Activated CD8-positive, alpha-beta T cell treated with anti-CD3 and anti-CD28 coated beads, Interleukin-2, amount 10 ng/mL, durations not matched to agents 7 days and 5 days (primary cell): Measurements from ENCODE around the gene KCNIP4. TPM values are rescaled to one million over a fixed set of nuclear protein-coding genes. Genes with fewer than 3 reads are reported as not detected.

Experiments used
- ATAC-seq: fragments of 150-1000 bp; cut with Tn5 transposase; one replicate; pipeline ENCODE4 v1.10.0; 2021; ENCODE audit warnings: moderate library complexity
- CTCF ChIA-PET: fragments of 350-600 bp; sonication (Branson Sonifier 250); formaldehyde crosslinking; loops from one replicate; lab custom pipeline; 2021; ENCODE audit warnings: antibody characterized with exemption; lab: Charles Lee
- POLR2A ChIA-PET: fragments of 350-600 bp; sonication (Branson Sonifier 250); formaldehyde crosslinking; loops from one replicate; lab custom pipeline; 2021; ENCODE audit warnings: antibody characterized with exemption; lab: Charles Lee
- DNase-seq: peaks from one replicate; pipeline ENCODE4 v3.0.0-alpha.2; 2020
- H3K27ac Mint-ChIP-seq: one replicate; pipeline ENCODE4 v1.8.0; 2021; ENCODE audit warnings: mild to moderate bottlenecking, mixed read lengths
- H3K27me3 Mint-ChIP-seq: one replicate; pipeline ENCODE4 v1.8.0; 2021; ENCODE audit warnings: low read depth, mixed read lengths
- H3K36me3 Mint-ChIP-seq: one replicate; pipeline ENCODE4 v1.8.0; 2021; ENCODE audit warnings: low read depth, mixed read lengths
- H3K4me1 Mint-ChIP-seq: one replicate; pipeline ENCODE4 v1.8.0; 2021; ENCODE audit warnings: low read depth, mixed read lengths
- H3K4me3 Mint-ChIP-seq: one replicate; pipeline ENCODE4 v1.8.0; 2021; ENCODE audit warnings: mild to moderate bottlenecking, mixed read lengths
- H3K9me3 Mint-ChIP-seq: one replicate; pipeline ENCODE4 v1.8.0; 2022; ENCODE audit warnings: mixed read lengths; ENCODE audit not compliant: insufficient read depth
- total RNA-seq, 2 experiments: library from RNA; stranded (reverse); gene quantifications; one replicate each; pipeline ENCODE4 v1.2.3, GENCODE V29; 2021

The KCNIP4 gene
- total RNA-seq, 2 experiments from 2014 or later, result not detected

DNA sequence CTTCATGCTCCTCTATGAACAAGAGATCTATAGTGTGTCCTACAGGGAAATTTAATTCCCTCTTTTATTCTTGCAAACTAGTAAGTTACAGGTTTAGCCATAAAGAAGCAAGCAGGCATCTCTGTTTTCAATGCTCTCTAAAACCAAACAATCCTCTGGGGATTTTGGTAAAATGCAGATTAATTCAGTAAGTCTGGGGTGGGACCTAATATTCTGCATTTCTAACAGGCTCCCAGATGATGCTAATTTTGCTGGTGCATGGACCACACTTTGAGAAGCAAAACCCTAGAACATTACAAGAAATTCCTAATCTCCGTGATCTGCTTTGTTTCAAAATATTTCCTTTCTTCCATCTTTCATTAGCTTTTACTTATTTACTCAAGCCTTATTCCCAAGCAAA, 903.5 kb downstream of the KCNIP4 start:
- Mint-ChIP-seq H3K9me3 (no peaks in the 10 kb centered on the region), H3K4me3 (no peak overlapping the region), H3K36me3 (no peaks in the 10 kb centered on the region), H3K4me1 (no peaks in the 10 kb centered on the region), H3K27ac (no peak overlapping the region), H3K27me3 (no peaks in the 10 kb centered on the region)
- no peak for DNase-seq
- ChIA-PET CTCF (no interaction called here), POLR2A (no interaction called here)
- ATAC-seq, result no peak

DNA sequence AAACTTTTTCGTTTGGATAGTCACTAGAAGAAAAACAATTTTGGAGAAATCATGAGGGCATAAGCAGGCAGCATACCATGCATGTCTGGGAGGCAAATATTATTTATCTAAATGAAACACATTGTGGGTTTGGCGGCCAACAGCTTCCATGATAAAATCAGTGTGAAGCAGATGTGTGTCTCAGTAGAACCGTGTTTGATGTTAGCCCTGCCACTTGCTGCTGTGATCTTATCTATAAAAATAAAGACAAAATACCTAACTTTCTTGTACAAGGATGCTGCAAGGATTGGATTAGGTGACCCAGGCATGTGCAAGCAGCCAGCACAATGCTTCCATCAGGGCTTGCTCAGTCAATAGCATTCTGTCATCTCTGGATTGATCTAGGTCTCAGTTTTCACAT, 906.9 kb downstream of the KCNIP4 start:
- ChIA-PET CTCF (no interaction called here), POLR2A (no interaction called here)
- no peaks in the 10 kb centered on the region for H3K9me3 Mint-ChIP-seq
- H3K4me1 Mint-ChIP-seq, result no peaks in the 10 kb centered on the region
- no peak overlapping the region for H3K4me3 Mint-ChIP-seq
- DNase-seq (no peak), ATAC-seq (no peak)
- no peaks in the 10 kb centered on the region for H3K36me3 Mint-ChIP-seq
- H3K27ac Mint-ChIP-seq, result no peak overlapping the region
- H3K27me3 Mint-ChIP-seq, result no peaks in the 10 kb centered on the region

DNA sequence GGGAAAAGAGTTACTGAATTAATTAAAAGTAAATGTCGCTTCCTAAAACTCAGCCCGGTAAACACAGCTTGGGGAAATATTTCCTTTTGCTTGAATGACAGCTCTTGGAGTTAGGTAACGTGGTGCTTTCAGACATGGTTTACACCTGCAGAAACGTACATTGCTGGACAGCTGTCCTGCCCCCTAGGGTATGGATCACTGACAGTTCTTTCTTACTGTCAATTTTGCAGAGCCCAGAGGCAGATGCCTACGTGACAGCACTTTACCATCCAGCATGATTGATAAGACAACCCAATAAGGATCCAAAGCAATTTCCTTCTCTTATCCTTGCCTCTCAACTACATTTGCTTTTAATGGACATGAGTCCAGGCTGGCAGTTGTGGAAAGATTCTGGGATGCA, 913.8 kb downstream of the KCNIP4 start:
- H3K36me3 Mint-ChIP-seq, result no peaks in the 10 kb centered on the region
- no peak for DNase-seq
- no peaks in the 10 kb centered on the region for H3K27me3 Mint-ChIP-seq
- no peak for ATAC-seq
- no peaks in the 10 kb centered on the region for H3K9me3 Mint-ChIP-seq
- POLR2A ChIA-PET, result no interaction called here
- no peak overlapping the region for H3K4me3 Mint-ChIP-seq
- CTCF ChIA-PET, result no interaction called here
- no peak overlapping the region for H3K27ac Mint-ChIP-seq
- H3K4me1 Mint-ChIP-seq, result no peaks in the 10 kb centered on the region

DNA sequence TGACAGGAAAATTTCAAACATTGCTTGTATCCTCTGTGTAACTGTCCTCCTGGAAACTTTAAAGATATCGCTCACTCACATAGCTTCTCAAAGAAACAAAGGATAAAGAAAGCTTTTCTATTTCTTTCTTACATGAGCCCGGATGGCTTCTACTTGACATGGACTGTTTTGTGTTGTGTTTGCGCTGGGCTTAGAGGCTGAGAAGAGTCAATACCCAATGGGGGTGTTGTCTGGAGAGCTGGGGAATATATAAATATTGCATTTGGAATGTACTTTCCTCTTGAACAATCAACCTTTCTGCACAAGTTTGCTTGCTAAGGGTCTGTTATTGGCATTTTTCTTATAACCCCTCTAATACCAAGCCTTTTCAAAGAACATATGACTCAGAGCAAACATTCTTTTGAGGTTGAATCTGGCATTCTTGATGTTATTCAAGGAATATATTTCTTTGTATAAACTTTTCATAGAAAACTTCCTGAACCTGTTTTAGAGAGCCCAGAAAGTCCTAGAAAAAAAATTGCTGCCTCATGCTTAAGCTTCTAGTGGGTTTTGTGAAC, 916.4 kb downstream of the KCNIP4 start:
- POLR2A ChIA-PET, result no interaction called here
- Mint-ChIP-seq H3K4me3 (no peak overlapping the region), H3K9me3 (no peaks in the 10 kb centered on the region), H3K27me3 (no peaks in the 10 kb centered on the region), H3K4me1 (no peaks in the 10 kb centered on the region), H3K36me3 (no peaks in the 10 kb centered on the region), H3K27ac (no peak overlapping the region)
- ATAC-seq, result no peak
- DNase-seq, result no peak
- CTCF ChIA-PET, result no interaction called here

DNA sequence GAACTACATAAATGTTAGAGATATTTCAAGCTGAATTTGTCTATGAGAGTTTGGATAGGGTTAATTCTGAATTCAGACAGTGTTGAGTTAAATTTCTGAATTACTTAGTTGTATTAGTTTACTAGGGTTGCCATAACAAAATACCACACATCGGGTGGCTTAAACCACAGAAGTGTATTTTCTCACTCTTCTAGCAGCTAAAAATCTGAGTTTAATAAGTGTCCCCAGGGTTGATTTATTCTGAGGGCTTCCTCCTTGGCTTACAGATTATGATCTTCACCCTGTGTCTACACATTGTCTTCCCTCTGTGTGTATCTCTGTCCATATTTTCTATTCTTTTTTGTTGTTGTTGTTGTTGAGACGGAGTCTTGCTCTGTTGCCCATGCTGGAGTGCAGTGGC, 929.8 kb downstream of the KCNIP4 start:
- DNase-seq, result no peak
- ChIA-PET POLR2A (no interaction called here), CTCF (no interaction called here)
- H3K4me3 Mint-ChIP-seq, result no peak overlapping the region
- H3K27me3 Mint-ChIP-seq, result no peaks in the 10 kb centered on the region
- no peak for ATAC-seq
- H3K36me3 Mint-ChIP-seq, result no peaks in the 10 kb centered on the region
- H3K4me1 Mint-ChIP-seq, result no peaks in the 10 kb centered on the region
- no peaks in the 10 kb centered on the region for H3K9me3 Mint-ChIP-seq
- H3K27ac Mint-ChIP-seq, result no peak overlapping the region

DNA sequence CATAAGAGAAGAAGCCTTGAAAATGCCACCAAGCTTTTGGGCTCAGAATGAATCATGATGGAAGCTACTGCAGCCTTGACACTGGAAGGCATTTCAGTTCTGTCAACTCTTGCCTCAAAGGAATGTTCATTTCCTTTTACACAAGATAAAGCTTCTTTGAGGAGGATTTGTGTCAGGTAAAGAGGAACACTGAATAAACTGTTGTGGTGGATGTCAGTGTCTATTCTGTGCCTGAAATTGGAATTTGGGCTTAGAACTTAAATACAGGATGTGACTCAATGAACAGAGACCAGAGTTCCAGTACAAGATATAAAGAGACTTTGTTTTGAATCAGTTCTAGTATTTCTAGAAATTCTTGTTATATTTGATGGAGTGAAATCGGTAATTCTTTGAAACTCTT, 935.1 kb downstream of the KCNIP4 start:
- POLR2A ChIA-PET, result no interaction called here
- Mint-ChIP-seq H3K4me3 (no peak overlapping the region), H3K36me3 (no peaks in the 10 kb centered on the region), H3K27me3 (no peaks in the 10 kb centered on the region), H3K27ac (no peak overlapping the region), H3K4me1 (no peaks in the 10 kb centered on the region), H3K9me3 (no peaks in the 10 kb centered on the region)
- ATAC-seq (no peak), DNase-seq (no peak)
- CTCF ChIA-PET, result no interaction called here

DNA sequence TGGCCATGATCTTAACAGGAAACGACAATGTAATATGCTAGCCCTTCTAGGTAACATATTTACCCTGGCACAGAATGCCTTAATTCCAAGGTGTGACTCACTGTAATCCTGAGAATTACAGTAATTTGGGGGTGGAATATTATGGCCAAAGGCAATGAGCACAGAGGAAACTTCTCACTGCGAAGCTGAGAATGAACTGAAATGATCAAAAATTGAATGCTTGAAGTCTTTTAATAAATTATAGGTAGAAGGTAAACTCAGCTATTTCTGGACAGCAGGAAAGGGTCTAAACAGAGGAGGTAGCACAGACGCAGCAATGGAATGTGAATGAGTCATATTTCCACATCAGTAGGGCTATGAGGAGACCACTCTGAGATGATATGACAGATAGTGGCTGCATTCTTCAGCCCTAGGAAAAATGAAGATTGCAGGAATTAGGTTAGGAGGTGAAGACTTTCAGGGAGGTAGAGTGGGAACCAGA, 935.7 kb downstream of the KCNIP4 start:
- ChIA-PET POLR2A (no interaction called here), CTCF (no interaction called here)
- H3K4me3 Mint-ChIP-seq, result no peak overlapping the region
- no peaks in the 10 kb centered on the region for H3K27me3 Mint-ChIP-seq
- ATAC-seq (no peak), DNase-seq (no peak)
- H3K36me3 Mint-ChIP-seq, result no peaks in the 10 kb centered on the region
- no peaks in the 10 kb centered on the region for H3K4me1 Mint-ChIP-seq
- no peak overlapping the region for H3K27ac Mint-ChIP-seq
- no peaks in the 10 kb centered on the region for H3K9me3 Mint-ChIP-seq

DNA sequence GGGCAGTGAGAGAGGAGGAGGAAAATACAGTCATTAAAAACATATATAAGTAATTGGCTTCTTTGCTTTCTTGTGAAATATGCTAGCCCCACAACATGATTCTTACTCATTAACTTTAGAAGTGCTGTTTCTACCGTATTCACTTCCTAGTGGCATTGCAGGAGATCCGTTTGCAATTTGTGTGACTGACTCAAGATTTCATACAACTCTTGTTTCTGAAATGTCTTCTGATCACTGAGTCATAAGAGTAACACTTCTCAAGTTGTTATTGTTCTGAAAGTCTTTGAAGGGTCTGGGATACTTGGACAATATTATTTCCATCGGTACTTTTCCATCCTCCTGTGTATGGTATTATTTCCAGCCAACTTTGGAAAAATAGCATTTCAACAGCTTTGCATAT, 937.5 kb downstream of the KCNIP4 start:
- H3K36me3 Mint-ChIP-seq, result no peaks in the 10 kb centered on the region
- POLR2A ChIA-PET, result no interaction called here
- no peaks in the 10 kb centered on the region for H3K27me3 Mint-ChIP-seq
- no peak for DNase-seq
- H3K4me3 Mint-ChIP-seq, result no peak overlapping the region
- ATAC-seq, result no peak
- H3K4me1 Mint-ChIP-seq, result no peaks in the 10 kb centered on the region
- peaks cover under 1% of the 10 kb centered on the region for H3K9me3 Mint-ChIP-seq
- H3K27ac Mint-ChIP-seq, result no peak overlapping the region
- CTCF ChIA-PET, result no interaction called here

DNA sequence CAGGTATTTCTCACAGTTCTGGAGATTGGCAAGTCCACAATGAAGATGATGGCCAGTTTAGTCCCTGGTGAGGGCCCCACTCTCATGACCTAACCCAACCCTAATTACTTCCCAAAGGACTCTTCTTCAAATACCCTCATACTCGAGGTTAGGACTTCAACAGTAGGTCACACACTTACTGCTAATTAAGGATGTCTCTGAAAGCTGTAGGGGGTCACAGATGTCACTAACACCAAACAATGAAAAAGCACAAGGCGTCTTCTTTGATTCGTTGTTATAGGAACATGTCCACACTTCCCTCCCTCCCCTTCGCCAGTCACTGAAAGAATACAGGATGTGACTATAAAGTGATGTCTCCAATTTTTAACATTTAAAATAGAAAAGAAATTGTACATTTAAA, 938.6 kb downstream of the KCNIP4 start:
- ChIA-PET CTCF (no interaction called here), POLR2A (no interaction called here)
- Mint-ChIP-seq H3K27ac (no peak overlapping the region), H3K4me3 (no peak overlapping the region), H3K27me3 (no peaks in the 10 kb centered on the region), H3K36me3 (no peaks in the 10 kb centered on the region), H3K4me1 (no peaks in the 10 kb centered on the region), H3K9me3 (peaks cover 6% of the 10 kb centered on the region)
- no peak for ATAC-seq
- DNase-seq, result no peak

DNA sequence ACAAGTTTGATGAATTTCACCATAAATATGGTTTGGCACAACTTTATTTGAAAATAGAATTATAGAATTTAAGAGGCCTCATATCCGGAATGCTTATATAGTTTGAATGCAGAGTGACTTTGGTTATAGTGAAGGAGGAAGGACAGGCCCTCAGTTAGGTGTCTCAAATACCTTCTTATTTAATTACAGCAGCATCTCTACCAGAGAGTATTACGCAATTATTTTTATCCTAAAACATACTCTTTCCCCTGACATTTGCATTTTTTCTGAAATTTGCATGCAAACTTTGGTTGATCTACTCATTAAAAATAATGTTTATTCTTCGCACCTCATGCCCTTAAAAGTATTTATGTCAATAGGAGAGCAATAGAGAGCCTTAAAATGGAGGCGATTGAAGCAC, 942.9 kb downstream of the KCNIP4 start:
- no peaks in the 10 kb centered on the region for H3K36me3 Mint-ChIP-seq
- no peak overlapping the region for H3K27ac Mint-ChIP-seq
- H3K4me1 Mint-ChIP-seq, result no peaks in the 10 kb centered on the region
- ChIA-PET POLR2A (no interaction called here), CTCF (no interaction called here)
- DNase-seq (no peak), ATAC-seq (no peak)
- H3K9me3 Mint-ChIP-seq, result peaks cover 6% of the 10 kb centered on the region
- H3K27me3 Mint-ChIP-seq, result no peaks in the 10 kb centered on the region
- no peak overlapping the region for H3K4me3 Mint-ChIP-seq

DNA sequence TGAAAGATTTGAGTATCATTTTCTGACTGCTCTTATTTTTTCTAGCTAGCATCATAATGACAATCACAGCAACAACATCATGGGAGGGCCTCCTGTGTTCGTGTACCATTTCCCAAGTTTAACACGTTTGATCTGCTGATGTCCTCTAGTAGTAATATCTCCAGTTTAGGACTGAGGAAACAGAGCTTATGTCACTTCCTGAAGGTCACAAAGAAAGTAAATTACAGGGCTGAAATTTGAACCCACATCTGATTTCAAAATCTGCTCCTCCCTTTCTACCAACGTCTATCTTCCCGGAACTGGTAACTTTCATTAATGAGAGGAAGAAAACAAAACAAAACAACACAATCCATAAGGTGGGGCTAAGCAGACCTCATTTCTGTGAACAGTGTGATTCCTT, 945.6 kb downstream of the KCNIP4 start:
- ATAC-seq, result no peak
- H3K4me3 Mint-ChIP-seq, result no peak overlapping the region
- ChIA-PET CTCF (no interaction called here), POLR2A (no interaction called here)
- no peaks in the 10 kb centered on the region for H3K27me3 Mint-ChIP-seq
- DNase-seq, result no peak
- no peaks in the 10 kb centered on the region for H3K4me1 Mint-ChIP-seq
- H3K9me3 Mint-ChIP-seq, result peaks cover 12% of the 10 kb centered on the region
- no peaks in the 10 kb centered on the region for H3K36me3 Mint-ChIP-seq
- H3K27ac Mint-ChIP-seq, result no peak overlapping the region

DNA sequence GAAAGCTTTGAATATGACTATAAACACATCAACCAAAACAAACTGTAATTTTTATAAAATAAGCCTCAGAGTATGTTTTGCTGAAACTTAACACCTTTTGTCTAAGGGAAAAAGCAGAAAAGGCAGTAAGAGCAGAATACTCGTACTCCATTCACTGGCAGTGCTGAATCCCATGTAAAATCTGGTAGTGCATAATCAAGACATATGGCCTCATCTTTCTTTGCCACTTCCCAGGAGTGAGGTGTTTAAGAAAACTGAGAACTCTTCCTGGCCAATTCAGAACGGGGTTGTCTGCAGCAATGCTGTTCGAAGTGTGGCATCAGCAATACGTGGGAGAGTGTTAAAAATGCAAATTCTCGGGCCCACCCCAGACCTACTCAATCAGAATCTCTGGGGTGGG, 946.3 kb downstream of the KCNIP4 start:
- POLR2A ChIA-PET, result no interaction called here
- no peaks in the 10 kb centered on the region for H3K36me3 Mint-ChIP-seq
- H3K27ac Mint-ChIP-seq, result no peak overlapping the region
- H3K4me3 Mint-ChIP-seq, result no peak overlapping the region
- no peak for ATAC-seq
- CTCF ChIA-PET, result no interaction called here
- H3K27me3 Mint-ChIP-seq, result no peaks in the 10 kb centered on the region
- H3K9me3 Mint-ChIP-seq, result peaks cover 12% of the 10 kb centered on the region
- H3K4me1 Mint-ChIP-seq, result no peaks in the 10 kb centered on the region
- no peak for DNase-seq

DNA sequence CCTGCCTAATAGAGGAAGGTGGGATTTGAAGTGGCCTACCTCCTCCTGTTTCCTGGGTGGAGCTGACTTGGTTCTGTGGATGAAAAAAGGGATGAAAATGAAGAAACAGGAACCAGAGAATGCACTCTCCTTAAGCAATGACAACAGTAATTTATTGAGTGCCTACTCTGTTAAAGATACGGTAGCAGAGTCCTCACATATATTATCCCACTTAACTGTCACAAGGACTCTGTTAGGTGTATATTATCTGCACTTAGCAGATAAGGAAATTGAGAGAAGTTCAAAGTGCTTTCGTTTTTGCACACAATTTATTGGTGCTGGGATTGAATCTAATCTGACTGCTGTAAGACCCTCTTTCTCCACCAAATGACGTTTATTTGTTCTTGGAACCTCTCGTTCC, 947.1 kb downstream of the KCNIP4 start:
- CTCF ChIA-PET, result no interaction called here
- POLR2A ChIA-PET, result no interaction called here
- Mint-ChIP-seq H3K9me3 (peaks cover 12% of the 10 kb centered on the region), H3K27me3 (no peaks in the 10 kb centered on the region), H3K4me3 (no peak overlapping the region), H3K4me1 (no peaks in the 10 kb centered on the region), H3K36me3 (no peaks in the 10 kb centered on the region), H3K27ac (no peak overlapping the region)
- DNase-seq, result no peak
- no peak for ATAC-seq
